CD4-positive, alpha-beta T cell (primary cell): ENCODE data around the gene RASGRF2. TPM values are rescaled to one million over a fixed set of nuclear protein-coding genes. Genes with fewer than 3 reads are reported as not detected.

Experiments used
- ATAC-seq: fragments of 200-7000 bp; cut with Tn5 transposase; one replicate; pipeline ENCODE4 v1.10.0; 2022; ENCODE audit warnings: mild to moderate bottlenecking; ENCODE audit not compliant: poor library complexity
- CTCF ChIA-PET: fragments of 350-600 bp; sonication (Branson Sonifier 250); formaldehyde crosslinking; loops from one replicate; lab custom pipeline; 2021; ENCODE audit warnings: antibody characterized with exemption, inconsistent platforms; lab: Charles Lee
- POLR2A ChIA-PET: fragments of 350-600 bp; sonication (Branson Sonifier 250); formaldehyde crosslinking; loops from one replicate; lab custom pipeline; 2021; ENCODE audit warnings: antibody characterized with exemption, inconsistent platforms; lab: Charles Lee
- DNase-seq, 14 experiments: peaks; one replicate each; pipeline ENCODE4 v3.0.0-alpha.2; 2013 to 2020; ENCODE audit warnings: mixed read lengths in 2 of 14
- H3K27ac ChIP-seq, 2 donors: one replicate each; pipeline versions ENCODE4 v1.5.1 to v1.7.0; 2013; ENCODE audit warnings: low read length in 2 of 2, low read depth in 1 of 2, mild to moderate bottlenecking in 1 of 2
- H3K27me3 ChIP-seq, 2 experiments: 1 replicate in 1 of 2; 2 replicates in 1 of 2; pipeline versions ENCODE4 v1.6.1 to v1.7.0; 2013; ENCODE audit warnings: low read length in 2 of 2, control low read depth in 1 of 2, mild to moderate bottlenecking in 1 of 2, moderate library complexity in 1 of 2; ENCODE audit not compliant: insufficient read depth in 2 of 2, control insufficient read depth in 1 of 2
- H3K36me3 ChIP-seq: one replicate; pipeline ENCODE4 v1.6.1; 2013; ENCODE audit warnings: low read length, control low read depth; ENCODE audit not compliant: insufficient read depth
- H3K4me1 ChIP-seq: one replicate; pipeline ENCODE4 v1.6.1; 2013; ENCODE audit warnings: low read length, control low read depth; ENCODE audit not compliant: insufficient read depth
- H3K4me3 ChIP-seq: one replicate; pipeline ENCODE4 v1.5.1; 2013; ENCODE audit warnings: mild to moderate bottlenecking, low read length, moderate library complexity
- H3K9me3 ChIP-seq, 2 experiments: 1 replicate in 1 of 2; 2 replicates in 1 of 2; pipeline versions ENCODE4 v1.6.1 to v1.7.0; 2013; ENCODE audit warnings: low read length in 2 of 2, mild to moderate bottlenecking in 2 of 2, control low read depth in 1 of 2, moderate library complexity in 1 of 2; ENCODE audit not compliant: control insufficient read depth in 1 of 2, insufficient read depth in 1 of 2
- H3K27ac Mint-ChIP-seq: one replicate; pipeline ENCODE4 v1.8.0; 2020; ENCODE audit warnings: mixed read lengths
- H3K27me3 Mint-ChIP-seq: one replicate; pipeline ENCODE4 v1.8.0; 2021; ENCODE audit warnings: mixed read lengths
- H3K36me3 Mint-ChIP-seq: one replicate; pipeline ENCODE4 v1.8.0; 2021; ENCODE audit warnings: low read depth, mixed read lengths
- H3K4me1 Mint-ChIP-seq: one replicate; pipeline ENCODE4 v1.8.0; 2021; ENCODE audit warnings: low read depth, mixed read lengths
- H3K4me3 Mint-ChIP-seq: one replicate; pipeline ENCODE4 v1.8.0; 2020; ENCODE audit warnings: mild to moderate bottlenecking, mixed read lengths
- H3K9me3 Mint-ChIP-seq: one replicate; pipeline ENCODE4 v1.8.0; 2020; ENCODE audit warnings: mixed read lengths
- intact Hi-C, 2 experiments: fragments of 100-400 bp; cut with DNase I in 1 of 2; cut with micrococcal nuclease in 1 of 2; formaldehyde crosslinking; loops; one replicate each; pipeline versions ENCODE4 v1.15.1 to v1.9.0; 2023 to 2025; cut with DNase I, micrococcal nuclease
- total RNA-seq, 174 experiments: library from RNA in 2 of 174; stranded (reverse) in 2 of 174; gene quantifications; one replicate each; pipeline ENCODE4 v1.2.3 and lab custom pipeline; 2021 to 2026
- TF ChIP-seq, protein P1 (sequence below): fragments of 200-600 bp; IDR thresholded peaks from one replicate; pipeline ENCODE4 v1.8.0; 2022; ENCODE audit warnings: antibody characterized with exemption, mild to moderate bottlenecking

Gene RASGRF2
- total RNA-seq, 2 experiments from 2014 or later: 21.9 to 24.9 TPM

DNA sequence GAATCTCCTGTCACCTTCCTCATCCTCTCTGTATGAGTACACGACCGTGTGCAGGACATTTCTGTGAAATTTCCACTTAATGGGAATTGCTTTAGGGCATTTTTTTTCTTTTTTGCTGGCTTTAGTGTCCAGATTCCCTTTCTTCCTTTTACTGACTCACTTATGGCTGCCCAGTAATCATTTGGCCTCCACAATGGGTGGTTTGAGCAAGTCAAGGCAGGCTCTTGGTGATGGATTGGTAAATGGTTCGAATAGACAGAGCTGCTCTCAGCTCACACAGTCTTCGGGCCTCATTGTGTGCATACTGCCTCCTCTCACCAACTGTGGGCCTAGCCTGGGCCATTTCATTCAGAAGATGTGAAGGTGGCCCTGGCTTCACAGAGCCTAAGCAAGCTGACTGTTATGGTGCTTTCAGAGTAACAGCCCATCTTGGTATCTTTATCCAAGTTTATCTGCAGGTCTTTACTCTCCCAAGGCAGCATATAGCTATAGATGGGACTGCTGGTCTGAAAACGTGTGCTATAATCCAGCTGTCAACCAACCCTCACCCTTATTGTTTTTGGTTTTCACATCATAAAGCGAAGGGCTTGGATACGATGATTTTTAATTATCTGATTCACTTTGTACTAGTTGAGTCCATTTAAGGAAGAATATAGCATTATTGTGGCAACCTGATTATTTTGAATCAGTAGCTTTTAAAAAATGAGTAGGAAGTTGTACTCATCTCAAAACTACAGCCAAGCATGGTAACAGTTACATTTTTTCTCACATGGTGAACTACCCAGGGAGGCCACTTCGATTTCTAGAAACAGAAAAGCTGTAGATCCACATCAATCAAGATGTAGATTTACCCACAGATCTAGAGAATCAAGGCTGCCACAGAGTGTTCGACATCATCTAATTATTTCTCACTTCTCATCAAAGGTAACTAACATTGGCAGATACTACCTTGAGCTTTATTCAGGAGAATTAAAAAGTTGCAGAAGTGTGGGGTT, 222.5 kb downstream of the RASGRF2 start:
- ATAC-seq: no peak
- Mint-ChIP-seq H3K36me3 (peaks cover 88% of the 10 kb centered on the region), H3K27ac (no peak overlapping the region)

DNA sequence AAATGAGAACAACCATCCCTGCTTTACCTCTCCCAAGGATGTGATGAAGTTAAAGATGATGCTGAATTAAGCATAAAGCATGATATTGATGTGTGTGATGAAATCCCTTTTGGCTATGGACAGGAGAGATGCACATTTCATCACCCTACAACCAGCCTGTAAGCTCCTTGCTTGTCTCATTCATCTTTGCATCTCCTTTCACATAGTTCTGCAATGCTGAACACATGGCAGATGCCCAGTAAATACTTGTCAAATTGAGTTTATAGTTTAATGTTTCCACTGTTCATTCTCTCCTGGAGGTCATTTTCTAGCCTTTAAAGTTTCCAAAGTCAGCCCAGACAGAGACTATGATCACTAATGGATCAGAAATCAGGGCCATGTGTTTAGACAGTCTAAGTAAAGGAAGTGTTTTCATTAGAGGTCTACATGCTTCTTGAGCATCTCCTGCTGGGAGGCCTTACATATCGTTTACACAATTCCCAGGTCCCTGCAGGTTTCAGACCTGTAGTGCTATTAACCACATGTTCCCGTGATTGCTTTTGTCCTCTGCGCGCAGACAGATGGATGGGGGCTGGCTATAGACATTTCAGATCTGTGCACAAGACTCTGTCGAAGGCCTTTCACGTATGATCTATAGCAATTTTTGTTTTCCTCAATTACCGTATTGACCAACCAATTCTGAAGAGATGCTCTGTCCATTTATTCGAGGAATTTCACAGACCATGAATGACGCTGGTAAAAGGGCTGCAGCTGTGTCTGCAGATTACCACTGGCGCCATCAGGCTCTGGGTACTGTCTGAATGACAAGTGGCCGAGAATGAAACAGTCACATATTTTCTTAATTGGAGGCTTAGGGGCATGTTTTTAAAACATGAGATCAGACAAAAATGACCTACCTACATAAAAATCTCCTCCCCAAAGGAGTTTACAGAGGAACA, 223.9 kb downstream of the RASGRF2 start:
- Histone ChIP-seq H3K36me3 (peaks cover 69% of the 10 kb centered on the region), H3K4me1 (no peaks in the 10 kb centered on the region), H3K4me3 (no peak overlapping the region), H3K27ac (no peak overlapping the region), H3K27me3 (no peaks in the 10 kb centered on the region), H3K9me3 (no peaks in the 10 kb centered on the region)
- H3K4me3 Mint-ChIP-seq: no peak overlapping the region
- TF ChIP-seq, protein P1, sequence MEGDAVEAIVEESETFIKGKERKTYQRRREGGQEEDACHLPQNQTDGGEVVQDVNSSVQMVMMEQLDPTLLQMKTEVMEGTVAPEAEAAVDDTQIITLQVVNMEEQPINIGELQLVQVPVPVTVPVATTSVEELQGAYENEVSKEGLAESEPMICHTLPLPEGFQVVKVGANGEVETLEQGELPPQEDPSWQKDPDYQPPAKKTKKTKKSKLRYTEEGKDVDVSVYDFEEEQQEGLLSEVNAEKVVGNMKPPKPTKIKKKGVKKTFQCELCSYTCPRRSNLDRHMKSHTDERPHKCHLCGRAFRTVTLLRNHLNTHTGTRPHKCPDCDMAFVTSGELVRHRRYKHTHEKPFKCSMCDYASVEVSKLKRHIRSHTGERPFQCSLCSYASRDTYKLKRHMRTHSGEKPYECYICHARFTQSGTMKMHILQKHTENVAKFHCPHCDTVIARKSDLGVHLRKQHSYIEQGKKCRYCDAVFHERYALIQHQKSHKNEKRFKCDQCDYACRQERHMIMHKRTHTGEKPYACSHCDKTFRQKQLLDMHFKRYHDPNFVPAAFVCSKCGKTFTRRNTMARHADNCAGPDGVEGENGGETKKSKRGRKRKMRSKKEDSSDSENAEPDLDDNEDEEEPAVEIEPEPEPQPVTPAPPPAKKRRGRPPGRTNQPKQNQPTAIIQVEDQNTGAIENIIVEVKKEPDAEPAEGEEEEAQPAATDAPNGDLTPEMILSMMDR: no peak
- intact Hi-C loops: no loop called here
- ATAC-seq (no peak), DNase-seq (no peak)
- H3K4me1 Mint-ChIP-seq: no peaks in the 10 kb centered on the region
- H3K9me3 Mint-ChIP-seq: no peaks in the 10 kb centered on the region
- peak overlapping the region; percentile 19 for H3K27ac Mint-ChIP-seq
- POLR2A ChIA-PET: no interaction called here
- H3K27me3 Mint-ChIP-seq: no peaks in the 10 kb centered on the region
- H3K36me3 Mint-ChIP-seq: peaks cover 86% of the 10 kb centered on the region
- CTCF ChIA-PET: no interaction called here

More for the DNA sequence above, 222.5 kb downstream of the RASGRF2 start:
- intact Hi-C loops: no loop called here
- ChIA-PET CTCF (no interaction called here), POLR2A (no interaction called here)
- Histone ChIP-seq H3K4me3 (no peak overlapping the region), H3K4me1 (no peaks in the 10 kb centered on the region), H3K9me3 (no peaks in the 10 kb centered on the region), H3K27ac (no peak overlapping the region), H3K36me3 (peaks cover 65% of the 10 kb centered on the region), H3K27me3 (no peaks in the 10 kb centered on the region)
- no peak overlapping the region for H3K4me3 Mint-ChIP-seq
- DNase-seq: no peak
- TF ChIP-seq, protein P1: no peak
- H3K4me1 Mint-ChIP-seq: no peaks in the 10 kb centered on the region
- H3K27me3 Mint-ChIP-seq: no peaks in the 10 kb centered on the region
- H3K9me3 Mint-ChIP-seq: no peaks in the 10 kb centered on the region

DNA sequence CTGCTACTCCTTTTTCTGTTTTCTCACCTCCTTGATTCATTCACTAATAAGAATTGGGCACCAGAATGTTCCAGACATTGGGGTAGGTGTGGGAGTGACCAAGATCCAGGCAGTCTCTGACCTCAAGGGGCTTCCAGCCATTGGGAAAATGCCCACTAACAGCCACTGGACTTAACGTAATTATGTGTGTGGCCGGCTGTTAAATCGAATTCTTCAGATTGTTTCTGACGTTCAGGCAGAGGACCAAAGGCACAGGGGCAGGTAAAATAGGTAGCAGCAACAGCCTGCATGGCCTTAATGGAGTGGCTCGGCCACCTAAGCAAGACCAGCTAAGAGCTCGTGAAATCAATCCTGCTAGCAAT, 224.6 kb downstream of the RASGRF2 start:
- TF ChIP-seq, protein P1: no peak
- Histone ChIP-seq H3K27me3 (no peaks in the 10 kb centered on the region), H3K4me3 (no peak overlapping the region), H3K27ac (no peak overlapping the region), H3K4me1 (no peaks in the 10 kb centered on the region), H3K9me3 (no peaks in the 10 kb centered on the region), H3K36me3 (peaks cover 69% of the 10 kb centered on the region)
- ChIA-PET CTCF (no interaction called here), POLR2A (no interaction called here)
- DNase-seq: no peak
- no peaks in the 10 kb centered on the region for H3K4me1 Mint-ChIP-seq
- no peak for ATAC-seq
- H3K9me3 Mint-ChIP-seq: no peaks in the 10 kb centered on the region
- intact Hi-C loops: no loop called here
- H3K27ac Mint-ChIP-seq: no peak overlapping the region
- peaks cover 84% of the 10 kb centered on the region for H3K36me3 Mint-ChIP-seq
- H3K4me3 Mint-ChIP-seq: no peak overlapping the region
- no peaks in the 10 kb centered on the region for H3K27me3 Mint-ChIP-seq
